ENCODE results near the gene TRDMT1.
A peak's percentile ranks its signal among the peaks of the same experiment; 100 is the strongest.

The TRDMT1 gene

DNA sequence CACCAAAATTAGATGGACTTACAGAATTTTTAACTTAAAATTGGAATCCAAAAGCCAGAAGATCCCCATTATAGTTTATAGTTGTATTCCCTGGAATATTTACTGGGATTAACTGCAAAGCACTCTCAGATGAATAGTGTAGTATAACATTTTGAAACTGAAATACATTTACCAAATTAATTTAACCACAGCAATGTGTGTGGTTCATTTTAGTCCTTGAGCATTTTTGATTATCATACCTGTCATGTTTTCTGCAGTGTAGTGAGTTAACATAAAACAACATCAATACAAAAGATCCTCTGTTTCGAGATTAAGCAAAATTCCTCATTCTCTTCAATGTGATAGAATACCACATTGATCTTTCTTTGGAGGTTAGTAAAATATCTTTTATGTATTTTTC lies 30.3 kb upstream of the TRDMT1 start:
- in situ Hi-C loops (cut with MboI; ENCODE audit: low pct_unique_long_range_greater_than_20kb, low sequenced_read_pairs, unreplicated experiment), result no loop called here
- TF ChIP-seq, protein P1, sequence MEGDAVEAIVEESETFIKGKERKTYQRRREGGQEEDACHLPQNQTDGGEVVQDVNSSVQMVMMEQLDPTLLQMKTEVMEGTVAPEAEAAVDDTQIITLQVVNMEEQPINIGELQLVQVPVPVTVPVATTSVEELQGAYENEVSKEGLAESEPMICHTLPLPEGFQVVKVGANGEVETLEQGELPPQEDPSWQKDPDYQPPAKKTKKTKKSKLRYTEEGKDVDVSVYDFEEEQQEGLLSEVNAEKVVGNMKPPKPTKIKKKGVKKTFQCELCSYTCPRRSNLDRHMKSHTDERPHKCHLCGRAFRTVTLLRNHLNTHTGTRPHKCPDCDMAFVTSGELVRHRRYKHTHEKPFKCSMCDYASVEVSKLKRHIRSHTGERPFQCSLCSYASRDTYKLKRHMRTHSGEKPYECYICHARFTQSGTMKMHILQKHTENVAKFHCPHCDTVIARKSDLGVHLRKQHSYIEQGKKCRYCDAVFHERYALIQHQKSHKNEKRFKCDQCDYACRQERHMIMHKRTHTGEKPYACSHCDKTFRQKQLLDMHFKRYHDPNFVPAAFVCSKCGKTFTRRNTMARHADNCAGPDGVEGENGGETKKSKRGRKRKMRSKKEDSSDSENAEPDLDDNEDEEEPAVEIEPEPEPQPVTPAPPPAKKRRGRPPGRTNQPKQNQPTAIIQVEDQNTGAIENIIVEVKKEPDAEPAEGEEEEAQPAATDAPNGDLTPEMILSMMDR (IDR thresholded peaks at IDR 0.05; ENCODE audit: extremely low read depth, insufficient read depth, missing control alignments), result no peak
- no peak for DNase-seq (ENCODE audit: low spot score)

DNA sequence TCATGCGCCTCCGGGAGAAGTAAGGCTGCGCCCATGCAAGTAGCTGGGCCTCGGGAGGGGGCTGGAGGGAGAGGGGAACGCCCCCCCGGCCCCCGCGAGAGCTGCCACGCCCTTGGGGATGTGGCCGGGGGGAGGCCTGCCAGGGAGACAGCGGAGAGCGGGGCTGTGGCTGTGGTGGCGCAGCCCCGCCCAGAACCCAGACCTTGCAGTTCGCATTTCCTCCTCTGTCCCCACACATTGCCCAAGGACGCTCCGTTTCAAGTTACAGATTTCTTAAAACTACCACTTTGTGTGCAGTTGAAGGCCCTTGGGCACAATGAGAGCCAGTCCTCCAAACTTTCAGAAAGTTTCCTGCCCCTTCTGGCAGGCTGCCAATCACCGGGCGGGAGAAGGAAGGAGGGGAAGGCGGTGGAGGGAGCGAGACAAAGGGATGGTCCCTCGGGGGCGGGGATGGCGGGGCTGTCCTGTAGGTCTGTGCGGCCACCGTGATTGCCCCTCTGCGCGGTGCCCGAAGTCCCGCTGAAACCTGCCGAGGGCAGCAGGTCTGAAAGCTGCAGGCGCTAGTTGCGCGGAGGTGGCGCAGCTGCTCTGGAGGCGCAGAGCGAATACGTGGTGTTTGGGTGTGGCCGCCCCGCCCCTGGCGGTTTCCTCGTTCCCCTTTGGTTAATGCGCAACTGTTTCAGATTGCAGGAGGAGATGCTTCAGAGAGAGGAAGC lies 28.7 kb upstream of the TRDMT1 start:
- TF ChIP-seq, protein P1 (IDR thresholded peaks at IDR 0.05; ENCODE audit: extremely low read depth, insufficient read depth, missing control alignments), result no peak
- DNase-seq (ENCODE audit: low spot score), result peak; percentile 63
- in situ Hi-C loops (cut with MboI; ENCODE audit: low pct_unique_long_range_greater_than_20kb, low sequenced_read_pairs, unreplicated experiment), result no loop called here

DNA sequence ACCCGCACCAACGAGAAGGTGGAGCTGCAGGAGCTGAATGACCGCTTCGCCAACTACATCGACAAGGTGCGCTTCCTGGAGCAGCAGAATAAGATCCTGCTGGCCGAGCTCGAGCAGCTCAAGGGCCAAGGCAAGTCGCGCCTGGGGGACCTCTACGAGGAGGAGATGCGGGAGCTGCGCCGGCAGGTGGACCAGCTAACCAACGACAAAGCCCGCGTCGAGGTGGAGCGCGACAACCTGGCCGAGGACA lies 28.2 kb upstream of the TRDMT1 start:
- in situ Hi-C loops (cut with MboI; ENCODE audit: low pct_unique_long_range_greater_than_20kb, low sequenced_read_pairs, unreplicated experiment), result no loop called here
- no peak for DNase-seq (ENCODE audit: low spot score)
- TF ChIP-seq, protein P1 (IDR thresholded peaks at IDR 0.05; ENCODE audit: extremely low read depth, insufficient read depth, missing control alignments), result no peak

DNA sequence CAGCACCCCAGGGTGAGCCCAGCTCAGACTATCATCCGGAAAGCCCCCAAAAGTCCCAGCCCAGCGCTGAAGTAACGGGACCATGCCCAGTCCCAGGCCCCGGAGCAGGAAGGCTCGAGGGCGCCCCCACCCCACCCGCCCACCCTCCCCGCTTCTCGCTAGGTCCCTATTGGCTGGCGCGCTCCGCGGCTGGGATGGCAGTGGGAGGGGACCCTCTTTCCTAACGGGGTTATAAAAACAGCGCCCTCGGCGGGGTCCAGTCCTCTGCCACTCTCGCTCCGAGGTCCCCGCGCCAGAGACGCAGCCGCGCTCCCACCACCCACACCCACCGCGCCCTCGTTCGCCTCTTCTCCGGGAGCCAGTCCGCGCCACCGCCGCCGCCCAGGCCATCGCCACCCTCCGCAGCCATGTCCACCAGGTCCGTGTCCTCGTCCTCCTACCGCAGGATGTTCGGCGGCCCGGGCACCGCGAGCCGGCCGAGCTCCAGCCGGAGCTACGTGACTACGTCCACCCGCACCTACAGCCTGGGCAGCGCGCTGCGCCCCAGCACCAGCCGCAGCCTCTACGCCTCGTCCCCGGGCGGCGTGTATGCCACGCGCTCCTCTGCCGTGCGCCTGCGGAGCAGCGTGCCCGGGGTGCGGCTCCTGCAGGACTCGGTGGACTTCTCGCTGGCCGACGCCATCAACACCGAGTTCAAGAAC lies 27.7 kb upstream of the TRDMT1 start:
- DNase-seq (ENCODE audit: low spot score), result peak; percentile 54
- TF ChIP-seq, protein P1 (IDR thresholded peaks at IDR 0.05; ENCODE audit: extremely low read depth, insufficient read depth, missing control alignments), result no peak
- in situ Hi-C loops (cut with MboI; ENCODE audit: low pct_unique_long_range_greater_than_20kb, low sequenced_read_pairs, unreplicated experiment), result no loop called here

DNA sequence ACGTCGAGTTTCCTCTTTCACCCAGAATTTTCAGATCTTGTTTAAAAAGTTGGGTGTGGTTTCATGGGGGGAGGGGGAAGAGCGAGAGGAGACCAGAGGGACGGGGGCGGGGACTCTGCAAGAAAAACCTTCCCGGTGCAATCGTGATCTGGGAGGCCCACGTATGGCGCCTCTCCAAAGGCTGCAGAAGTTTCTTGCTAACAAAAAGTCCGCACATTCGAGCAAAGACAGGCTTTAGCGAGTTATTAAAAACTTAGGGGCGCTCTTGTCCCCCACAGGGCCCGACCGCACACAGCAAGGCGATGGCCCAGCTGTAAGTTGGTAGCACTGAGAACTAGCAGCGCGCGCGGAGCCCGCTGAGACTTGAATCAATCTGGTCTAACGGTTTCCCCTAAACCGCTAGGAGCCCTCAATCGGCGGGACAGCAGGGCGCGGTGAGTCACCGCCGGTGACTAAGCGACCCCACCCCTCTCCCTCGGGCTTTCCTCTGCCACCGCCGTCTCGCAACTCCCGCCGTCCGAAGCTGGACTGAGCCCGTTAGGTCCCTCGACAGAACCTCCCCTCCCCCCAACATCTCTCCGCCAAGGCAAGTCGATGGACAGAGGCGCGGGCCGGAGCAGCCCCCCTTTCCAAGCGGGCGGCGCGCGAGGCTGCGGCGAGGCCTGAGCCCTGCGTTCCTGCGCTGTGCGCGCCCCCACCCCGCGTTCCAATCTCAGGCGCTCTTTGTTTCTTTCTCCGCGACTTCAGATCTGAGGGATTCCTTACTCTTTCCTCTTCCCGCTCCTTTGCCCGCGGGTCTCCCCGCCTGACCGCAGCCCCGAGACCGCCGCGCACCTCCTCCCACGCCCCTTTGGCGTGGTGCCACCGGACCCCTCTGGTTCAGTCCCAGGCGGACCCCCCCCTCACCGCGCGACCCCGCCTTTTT lies 26.9 kb upstream of the TRDMT1 start, which contains the start of gene VIM:
VIM (plus strand) TSS at position 151 of the 925 bp plus-strand sequence. CDS start 1,182 bp downstream, outside the sequence.
- TF ChIP-seq, protein P1 (IDR thresholded peaks at IDR 0.05; ENCODE audit: extremely low read depth, insufficient read depth, missing control alignments), result no peak
- in situ Hi-C loops (cut with MboI; ENCODE audit: low pct_unique_long_range_greater_than_20kb, low sequenced_read_pairs, unreplicated experiment), result no loop called here

DNA sequence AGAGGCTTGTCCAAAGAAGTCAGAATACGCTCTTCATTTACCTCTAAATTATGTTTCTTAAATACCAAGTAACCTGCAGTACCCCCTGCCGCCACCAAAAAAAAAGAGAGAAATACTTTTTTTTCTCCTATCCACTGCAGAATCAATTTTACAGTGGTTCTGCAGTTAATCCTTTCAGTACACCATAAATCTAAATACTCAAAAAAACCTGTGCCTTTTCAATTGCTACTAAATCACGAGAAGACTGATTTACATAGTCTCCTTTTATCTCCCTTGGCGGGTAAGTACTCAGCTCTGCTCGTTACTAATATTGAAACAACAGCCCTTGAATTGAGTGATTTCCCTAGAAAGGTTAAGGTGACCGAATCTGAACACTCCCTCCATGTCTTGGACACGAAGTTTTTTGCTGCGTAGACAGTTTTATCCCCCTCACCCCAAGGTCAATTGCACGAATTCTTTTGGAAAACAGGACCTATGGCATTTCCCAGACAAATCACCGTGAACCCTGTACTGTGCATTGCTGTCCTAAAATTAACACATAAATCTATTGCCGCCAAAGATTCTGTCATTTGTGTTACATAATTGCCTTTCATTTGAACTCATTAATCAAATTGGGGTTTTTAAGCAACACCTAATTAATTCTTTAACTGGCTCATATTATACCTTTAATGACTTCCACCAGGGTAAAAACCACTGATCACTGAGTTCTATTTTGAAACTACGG lies 26.1 kb upstream of the TRDMT1 start:
- TF ChIP-seq, protein P1 (IDR thresholded peaks at IDR 0.05; ENCODE audit: extremely low read depth, insufficient read depth, missing control alignments), result no peak
- in situ Hi-C loops (cut with MboI; ENCODE audit: low pct_unique_long_range_greater_than_20kb, low sequenced_read_pairs, unreplicated experiment), result no loop called here
- peak; percentile 70 for DNase-seq (ENCODE audit: low spot score)

More for the DNA sequence above, 26.9 kb upstream of the TRDMT1 start, which contains the start of gene VIM:
- DNase-seq (ENCODE audit: low spot score), result peak; percentile 54

Measured in GM13977 (cell line).